GM19463 (cell line): ENCODE results near the gene LRMDA.

ENCODE experiments used
- ATAC-seq: cut with Tn5 transposase; IDR thresholded peaks from one replicate; pipeline ENCODE4 v1.9.1; 2021; ENCODE audit warnings: mild to moderate bottlenecking, moderate library complexity; ENCODE audit not compliant: unreplicated experiment

LRMDA gene

DNA sequence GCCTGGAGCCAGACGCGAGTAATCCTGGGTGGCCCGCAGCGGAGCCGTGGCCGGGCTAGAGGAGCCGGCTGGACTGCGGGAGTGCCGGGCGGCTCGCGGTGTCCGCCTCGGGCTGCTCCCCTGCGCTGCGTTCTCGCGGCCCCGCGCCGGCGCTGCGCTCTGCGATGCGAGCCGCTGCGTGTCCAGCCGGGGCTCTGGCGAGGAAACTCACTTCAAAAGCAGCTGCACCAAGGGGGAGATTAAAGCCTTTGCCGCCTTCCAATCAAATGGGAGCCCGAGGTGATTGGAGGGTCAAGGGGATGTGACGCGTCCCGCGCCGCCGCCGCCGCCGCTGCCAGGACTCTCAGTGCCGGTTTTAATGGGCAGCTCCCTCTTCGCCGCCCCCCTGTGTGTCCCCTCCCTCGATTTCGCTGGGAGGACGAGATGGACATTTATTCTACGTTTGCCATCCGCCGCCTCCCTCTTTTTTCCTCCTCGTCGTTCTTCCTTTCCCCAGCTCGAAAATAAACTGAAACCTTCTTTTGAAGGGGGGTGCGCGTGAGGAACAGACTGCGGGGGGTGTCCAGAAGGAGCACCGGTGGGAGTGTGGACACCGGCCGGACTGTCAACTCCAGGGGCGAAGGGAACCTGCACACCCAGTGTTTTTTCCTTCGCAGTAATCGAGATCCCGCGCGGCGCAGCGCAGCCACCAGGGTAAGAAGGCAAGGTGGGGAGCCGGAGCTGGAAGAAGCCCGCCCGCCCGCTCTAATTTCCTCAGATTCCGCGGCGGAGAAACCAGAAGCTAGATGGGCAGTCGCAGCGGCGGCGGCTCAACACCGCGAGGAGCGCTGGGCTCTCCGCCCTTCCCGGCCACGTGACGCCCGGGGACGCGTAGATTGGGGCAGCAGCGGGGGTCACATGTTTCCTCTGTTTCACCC, 29.6 kb upstream of the LRMDA start, which contains the start of gene ZNF503:
TSS of gene ZNF503 (minus strand) at position 196 of the 917 bp plus-strand sequence. CDS start 345 bp downstream, outside the sequence.
- ATAC-seq, result peak; percentile 44

DNA sequence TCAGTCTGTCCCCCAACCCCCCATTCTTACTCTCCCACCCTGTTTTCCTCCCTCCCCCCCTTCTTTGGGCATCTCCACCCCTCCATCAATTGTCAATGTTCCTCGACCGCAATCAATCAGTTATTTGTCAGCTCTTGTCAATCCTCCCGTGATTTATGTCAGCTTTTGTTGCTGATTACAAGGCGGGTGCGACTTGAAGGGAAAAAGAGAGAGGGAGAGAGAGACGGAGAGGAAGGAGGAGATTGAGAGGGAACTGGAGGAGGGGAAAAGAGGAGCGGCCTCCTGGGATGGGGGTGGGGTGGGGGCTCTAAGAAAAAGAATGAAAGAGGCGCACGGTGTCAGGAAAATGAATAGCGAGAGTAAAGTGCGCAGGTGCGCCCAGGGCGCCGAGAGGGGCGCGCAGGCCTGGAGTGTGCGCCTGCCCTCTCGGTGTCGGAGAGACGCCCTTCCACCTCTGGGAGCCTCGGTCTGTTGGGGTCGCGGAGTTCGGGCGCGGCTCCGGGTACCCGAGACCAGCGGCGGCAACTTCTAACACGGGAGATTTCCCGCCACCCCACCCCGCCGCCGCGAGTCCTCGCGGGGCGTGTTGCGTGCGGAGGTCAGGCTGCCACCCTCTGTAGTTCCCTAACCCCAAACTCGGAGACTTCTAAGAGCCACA, 28.8 kb upstream of the LRMDA start:
- ATAC-seq, result no peak

DNA sequence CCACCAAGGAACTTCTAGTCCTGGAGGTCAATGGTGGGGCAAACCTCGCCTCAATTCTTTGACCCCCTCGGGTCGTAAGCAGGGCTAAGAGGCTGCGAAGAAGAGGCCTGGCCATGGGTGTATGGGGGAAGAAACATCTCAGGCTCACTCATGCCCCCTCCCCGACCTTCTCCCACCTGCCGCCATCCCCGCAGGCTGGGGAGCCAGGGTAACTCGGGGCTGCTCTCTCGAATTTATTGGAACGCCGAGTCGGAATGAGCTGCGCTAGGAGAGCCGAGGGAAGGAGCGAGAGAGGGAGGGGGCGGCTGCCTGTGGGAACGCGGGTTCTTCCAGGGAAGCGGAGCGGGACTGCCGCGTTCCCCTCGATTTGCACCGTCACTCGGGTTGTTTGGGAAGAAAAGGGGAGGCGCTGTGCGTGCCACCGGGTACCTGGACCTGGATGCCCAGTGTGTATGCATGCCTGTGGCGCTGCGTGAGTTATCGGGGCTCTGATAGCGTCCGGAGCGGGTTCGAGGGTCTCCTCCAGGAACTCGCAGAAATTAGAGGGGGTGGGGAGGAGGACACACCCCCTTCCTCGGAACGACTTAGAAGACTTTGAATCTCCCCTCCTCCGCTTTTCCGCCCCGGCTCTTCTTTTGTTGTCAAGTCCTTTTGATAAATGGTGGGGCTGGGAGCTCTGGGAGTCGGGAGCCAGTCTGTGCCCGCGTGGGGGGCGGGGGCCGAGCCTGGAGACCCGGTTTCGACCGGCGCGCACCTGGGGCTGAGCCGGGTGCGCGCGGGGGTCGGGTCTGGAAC, 28.1 kb upstream of the LRMDA start:
- ATAC-seq, result no peak

DNA sequence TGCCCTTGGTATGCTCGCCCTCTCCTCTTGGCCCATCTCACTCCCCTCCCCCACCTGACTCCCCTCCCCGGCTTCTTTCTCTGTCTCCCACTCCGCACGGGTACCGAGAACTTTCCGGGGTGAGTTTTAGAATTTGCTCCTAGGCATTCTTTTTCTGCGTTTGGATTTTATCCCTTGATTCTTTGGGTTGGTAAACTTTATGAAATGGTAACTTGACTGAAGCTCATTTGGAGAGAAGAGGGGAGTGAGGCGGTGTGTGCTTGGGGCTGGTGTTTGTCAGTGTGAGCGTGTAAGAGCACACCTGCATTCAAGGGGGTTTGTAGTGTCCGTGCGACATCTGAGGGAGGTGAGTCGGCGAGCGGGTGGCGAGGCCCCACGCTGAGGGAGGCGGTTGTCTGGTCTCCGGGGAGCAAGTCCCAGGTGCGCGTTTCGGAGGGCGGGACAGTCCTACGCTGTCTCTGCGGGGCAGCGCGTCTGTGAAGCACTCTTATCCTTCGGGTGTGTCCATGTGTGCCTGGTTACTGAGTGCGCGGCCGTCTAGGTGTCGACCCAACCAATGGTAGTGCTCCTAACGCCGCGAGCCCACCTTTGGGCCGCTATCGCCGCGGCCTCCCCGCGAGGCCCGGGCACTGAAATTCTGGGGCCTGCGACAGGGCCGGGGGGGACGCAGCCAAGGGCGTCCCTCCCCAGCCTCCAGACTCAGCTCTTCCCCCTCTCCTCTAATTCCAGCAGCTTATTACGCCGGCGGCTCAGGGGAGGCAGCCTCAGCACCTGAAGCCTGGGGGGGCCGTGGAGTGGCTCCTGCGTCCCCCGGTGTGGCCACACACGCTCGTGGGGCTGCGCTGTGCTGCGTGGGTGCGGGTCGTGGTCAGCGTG, 27.2 kb upstream of the LRMDA start:
- peak; percentile 7 for ATAC-seq

DNA sequence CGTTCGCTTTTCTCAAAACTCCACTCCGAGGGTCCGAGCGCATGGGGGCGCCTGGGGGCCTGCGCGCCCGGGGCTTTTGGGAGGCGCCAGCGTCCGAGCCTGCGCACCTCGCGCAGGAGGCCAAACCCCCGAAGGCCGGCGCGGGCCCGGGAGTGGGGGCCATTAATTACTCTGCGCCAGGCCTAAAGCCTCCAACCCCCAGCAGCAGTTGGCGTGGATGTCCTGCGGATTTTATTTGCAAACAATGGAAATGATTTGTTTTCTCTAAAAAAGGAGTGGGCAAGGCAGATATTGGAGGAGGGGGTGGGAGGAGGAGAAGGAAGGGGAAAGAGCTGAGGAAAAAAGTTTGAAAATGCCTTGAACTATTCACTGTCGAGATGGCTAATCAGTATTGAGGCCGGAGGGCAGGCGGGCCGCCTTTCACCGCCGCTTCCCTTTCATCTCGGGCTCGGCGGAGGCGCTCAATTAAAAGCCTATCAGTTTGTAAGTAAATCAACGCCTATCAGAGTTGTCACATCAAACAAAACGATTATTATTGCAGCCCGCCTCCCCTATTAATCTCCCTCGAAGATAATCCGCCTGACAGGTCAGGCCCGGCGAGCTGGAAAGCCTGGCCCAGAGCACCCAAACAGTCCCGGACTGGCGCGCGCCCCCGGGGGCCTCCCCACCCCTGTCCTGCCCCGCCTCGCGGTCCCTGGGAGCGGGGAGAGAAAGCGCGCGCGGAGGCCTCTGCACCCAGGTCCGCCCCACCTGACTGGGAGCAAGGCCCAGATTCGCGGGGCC, 26.4 kb upstream of the LRMDA start:
- no peak for ATAC-seq

DNA sequence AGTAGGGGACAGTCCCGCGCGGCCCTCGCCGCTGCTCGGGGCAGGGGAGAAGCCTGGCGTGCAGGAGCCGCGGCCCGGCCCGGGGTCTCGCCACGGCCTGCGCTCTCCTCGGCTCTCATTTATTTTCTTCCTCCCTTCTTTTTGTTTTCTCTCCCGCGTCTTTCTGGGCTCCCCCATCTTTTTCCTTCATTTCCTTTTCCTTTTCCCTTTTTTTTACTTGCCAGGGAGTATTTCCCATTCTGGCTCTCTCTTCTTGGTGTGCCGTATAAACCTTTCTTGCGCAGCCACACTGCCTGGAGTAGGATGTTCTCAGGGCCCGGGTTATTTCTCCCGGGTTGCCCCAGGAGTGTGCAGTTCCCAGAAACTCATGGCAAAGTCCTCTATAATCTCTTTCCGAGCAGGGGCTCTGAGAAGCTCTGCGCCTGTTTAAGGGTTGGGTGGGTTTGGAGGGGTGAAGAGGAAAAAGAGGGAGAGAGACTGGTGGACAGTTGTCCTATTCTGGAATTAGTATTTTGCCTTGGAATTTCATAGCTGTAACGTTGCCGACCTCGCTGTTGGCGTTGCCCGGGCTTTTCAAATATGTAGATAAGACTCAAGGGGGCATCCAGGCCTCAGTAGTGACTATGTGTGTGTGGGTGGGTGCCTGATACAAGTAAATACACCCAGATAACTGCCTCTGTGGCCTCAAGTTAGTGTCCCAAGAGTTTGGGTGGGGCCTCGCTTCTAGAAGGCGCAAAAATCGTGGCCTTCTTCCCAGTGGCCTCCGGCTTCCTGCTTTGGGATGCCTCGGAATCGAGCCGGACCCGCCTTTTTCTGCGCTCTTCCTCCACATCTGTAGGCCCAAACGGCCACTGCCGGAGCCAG, 25.6 kb upstream of the LRMDA start:
- no peak for ATAC-seq

DNA sequence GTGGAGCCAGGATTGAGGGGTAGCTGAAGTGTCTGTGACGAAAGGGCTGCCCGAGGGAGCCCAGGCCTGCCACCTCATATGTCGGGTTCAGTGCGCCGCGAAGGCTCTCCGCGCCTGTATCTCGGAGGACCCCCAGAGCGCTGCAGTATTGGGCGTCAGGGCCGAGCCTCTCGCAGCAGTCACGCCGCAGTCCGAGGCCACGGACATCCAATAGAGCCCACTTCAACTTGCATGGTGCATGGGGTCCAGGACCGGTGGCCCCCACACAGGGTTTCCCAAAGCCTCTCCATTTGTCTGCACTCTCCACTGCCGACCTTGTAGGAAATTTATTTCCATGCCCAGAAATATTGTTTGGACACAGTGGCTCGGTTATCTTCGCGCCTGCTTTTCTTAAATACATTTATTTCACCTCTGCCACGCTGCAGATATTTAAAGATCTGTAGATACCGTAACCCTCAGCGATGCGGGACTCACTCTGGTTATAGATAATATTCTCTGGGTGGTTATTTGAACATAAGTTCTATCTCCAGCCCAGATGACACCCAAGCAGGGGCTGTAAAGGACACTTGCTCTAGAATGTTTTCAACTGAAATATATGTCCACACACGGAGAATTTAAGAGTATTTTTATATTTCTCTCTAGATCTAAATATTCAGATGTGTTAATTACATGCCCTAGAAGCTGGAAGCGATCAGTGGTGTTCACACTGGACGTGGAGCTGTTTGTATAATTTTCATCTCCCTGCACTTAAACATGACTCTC, 24.8 kb upstream of the LRMDA start:
- no peak for ATAC-seq

DNA sequence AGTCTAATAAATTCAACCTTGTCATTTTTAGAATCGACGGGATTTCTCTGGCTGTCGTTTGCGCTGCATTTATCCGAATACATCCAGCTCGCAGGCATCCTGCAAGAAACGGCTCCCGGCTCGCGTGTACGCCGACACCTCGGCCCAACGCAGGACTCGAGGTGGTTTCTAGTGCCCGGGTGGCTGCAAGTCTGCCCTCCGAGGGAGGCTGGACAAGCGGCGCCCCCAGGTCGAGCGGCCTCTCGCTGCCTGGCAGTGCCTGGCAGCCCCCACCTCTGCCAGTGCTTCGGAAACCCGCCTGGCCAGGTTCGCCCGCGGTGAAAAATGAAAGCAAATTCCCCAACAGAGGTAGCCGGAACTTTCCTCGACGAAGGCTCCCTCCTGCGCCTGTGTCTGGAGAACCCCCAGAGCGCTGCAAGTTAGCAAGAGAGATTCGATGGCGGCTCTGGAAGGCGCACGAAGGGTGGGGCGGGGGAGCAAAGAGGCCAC, 24.2 kb upstream of the LRMDA start:
- no peak for ATAC-seq

DNA sequence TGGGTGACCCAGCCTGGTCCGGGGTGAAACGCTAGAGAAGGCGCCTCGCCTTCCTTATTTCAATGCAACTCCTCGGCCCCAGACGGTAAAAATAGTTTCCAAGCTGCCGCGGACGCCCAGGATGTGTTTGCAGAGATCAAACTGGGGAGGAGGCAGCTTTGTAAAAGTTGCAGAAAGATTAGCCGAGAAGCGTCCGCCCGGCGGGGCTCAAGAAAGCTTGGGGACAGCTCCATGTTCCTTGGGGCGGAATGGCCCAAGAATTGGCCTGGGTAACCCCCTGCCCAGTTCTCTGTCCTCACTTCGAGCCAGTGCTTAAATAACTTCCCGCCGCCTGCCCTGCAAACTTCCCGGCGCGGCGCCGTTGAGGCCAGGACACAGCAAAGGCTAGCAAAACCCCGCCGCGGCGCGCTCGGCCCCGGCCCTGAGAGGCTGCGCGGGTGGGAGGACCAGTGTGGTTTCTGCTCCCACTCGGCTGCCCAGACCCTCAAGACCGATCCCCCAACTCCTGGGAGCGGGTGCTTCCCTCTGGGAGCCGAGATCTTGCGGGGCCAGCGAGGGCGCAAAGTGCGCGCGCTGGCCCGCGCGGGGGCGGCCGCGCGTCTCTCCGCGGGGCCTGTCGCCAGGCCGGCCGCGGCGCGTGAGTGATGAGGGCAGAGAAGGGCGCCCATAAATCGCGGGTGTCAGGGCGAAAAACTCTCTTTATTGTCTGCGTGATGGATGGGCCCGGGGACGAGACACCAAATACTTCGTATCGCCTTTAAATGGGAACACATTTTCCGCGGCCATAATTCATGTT, 23.5 kb upstream of the LRMDA start:
- ATAC-seq, result no peak

DNA sequence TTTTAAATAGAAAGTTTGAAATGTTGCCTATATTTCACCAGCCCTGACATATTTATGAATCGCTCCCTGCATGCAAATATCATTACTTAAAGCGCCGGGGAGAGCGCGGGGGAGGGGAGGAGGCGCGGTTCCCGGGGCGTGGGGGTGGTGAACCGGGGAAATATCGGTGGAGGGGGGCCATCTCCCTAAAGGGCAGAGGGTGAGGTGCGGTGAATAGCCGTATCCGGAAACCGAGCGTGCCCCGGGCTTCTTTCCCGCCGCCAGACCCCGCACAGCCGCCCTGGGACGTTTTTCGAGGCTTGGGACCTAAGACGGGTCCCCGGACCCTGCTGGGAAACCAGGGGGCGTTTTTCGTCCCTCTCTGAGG, 22.9 kb upstream of the LRMDA start:
- ATAC-seq, result no peak

DNA sequence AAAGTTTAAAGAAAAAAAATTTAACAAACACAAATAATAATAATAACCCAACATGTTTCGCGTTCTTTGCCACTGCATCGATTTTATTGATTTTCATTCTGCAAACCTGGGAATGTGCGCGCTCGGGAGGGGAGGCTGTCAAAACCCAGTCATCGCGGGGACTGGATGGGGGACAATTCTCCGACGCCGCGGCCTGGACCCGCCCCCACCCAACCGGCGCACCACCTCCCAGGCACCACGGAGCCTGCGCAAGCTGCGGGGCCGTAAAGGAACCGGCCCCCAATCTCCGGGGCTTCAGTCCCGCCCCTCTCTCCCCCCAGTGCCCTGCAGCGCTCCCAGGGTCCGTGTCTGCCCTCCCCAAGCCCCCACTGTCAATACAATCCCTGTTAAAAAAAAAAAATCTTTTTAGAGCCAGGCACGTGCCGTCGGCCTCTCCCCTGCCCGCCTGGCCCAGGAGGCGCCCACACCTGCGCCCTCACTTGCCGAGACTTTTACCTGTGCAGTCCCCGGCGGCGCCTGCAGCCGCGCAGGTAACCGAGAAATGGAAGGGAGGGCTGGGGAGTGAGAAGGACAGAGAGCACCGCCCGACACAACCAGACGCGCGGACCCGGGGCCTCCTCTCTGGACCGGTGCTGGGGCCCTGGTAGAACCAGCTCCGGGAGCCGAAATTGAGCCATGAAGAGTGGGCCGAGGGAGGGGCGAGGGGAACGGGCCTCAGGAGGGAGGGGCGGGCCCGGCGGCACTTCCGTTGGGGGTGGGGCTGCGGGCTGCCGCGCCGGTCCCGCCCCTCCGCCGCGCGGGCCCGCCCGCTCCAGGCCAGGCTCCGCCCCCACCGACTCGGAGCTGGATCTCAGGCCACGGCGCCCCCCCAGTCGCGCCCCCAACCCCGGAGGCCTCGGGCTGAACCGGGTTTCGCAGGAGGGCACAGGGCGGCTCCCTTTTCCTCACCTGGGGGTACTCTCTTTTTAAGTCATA, 22.2 kb upstream of the LRMDA start:
- ATAC-seq, result peak; percentile 60

DNA sequence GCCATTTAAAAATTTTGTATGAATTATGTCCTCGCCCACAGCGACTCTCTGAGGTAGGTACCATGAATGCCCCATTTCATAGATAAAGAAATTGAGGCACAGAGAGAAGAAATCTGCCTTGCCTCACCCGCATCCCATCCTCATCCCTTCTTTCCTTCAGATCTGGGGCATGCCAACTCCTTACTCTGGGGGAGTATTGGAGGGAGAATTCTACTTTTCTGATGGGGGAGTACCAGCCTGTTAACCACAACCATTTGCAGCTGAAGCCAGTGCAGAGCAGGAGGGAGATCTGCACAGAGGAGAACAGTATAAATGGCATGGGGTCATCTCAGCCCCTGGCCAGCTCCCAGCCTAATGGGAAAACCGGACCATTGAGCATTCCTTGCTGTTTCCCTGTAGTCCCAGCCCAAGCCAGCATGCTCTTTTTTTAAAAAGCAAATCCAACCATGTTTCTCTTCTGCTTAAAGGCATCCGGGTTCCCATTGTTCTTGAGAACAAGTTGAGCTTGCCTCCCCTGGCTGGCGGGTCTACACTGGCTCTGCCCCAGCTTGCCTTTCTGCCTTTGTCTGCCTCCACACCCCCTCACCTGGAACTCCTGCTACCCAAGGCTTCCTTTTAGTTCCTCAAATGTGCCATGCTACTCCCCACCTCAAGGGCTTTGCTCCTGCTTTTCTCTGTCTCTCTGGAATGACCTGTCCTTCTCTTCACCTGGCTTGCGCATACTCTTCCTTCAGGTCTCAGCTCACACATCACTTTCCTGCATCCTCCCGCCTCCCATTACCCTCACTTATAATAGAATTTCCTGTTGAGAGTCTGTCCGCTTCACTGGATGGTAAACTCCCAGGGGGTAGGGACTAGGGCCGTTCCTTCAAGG, 21.1 kb upstream of the LRMDA start:
- ATAC-seq, result no peak

DNA sequence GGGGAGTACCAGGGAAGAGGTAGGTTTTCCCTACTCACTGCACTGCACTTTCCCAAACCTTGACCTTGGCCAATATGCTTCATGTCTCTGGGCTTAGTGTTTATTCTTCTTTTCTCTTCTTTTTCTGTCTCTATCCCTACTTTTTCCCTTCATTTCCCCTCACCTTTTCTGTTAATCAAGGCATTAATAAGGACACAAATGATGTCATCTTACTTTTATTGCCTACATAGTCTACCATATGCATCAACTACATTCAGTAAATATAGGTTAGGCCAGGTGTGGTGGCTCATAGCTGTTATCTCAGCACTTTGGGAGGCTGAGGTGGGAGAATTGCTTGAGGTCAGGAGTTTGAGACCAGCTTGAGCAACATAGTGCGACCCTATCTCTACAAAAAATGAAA, 16.9 kb upstream of the LRMDA start:
- ATAC-seq, result no peak

DNA sequence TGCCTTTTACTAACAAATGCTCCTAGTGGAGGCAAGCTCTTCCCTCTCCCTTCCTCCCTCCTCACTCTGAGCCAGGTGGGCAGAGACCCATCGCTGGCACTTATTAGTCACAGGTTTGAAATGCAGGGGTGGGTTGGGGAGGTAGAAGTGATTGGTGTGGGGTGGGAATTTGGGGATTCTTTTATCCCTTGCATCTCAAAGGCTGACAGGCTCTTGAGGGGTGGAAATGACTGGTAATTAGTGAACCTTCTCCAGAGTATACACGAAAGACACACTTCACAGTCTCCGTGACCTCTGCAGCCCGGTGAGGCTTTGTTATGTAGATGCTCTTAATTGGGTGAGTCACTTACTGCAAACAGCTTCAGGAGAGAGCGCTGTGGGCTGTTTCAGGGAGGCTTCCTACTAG, 13.9 kb upstream of the LRMDA start:
- no peak for ATAC-seq

DNA sequence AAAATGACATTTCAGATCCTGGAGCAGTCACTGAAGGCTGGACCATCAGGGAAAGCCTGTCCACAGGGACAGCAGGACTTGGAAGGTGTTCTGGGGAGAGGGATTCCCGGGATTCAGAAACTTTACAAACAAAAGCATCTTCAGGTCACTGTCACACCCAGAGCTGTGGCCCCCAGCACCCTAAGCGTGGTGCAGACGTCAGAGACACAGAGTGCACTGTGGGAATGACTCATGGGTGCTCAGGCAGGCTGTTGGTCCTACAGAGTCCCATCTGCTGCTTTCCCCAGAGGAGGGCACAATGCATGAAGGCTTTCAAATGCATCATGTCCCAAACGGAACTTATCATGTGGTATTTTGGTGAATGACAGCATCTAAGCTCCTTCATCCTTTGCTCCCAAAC, 13.1 kb upstream of the LRMDA start:
- no peak for ATAC-seq
